ENCODE data around the gene TFRC. TPM values are rescaled to one million over a fixed set of nuclear protein-coding genes. Genes with fewer than 3 reads are reported as not detected.

TFRC gene
- total RNA-seq, 1 experiment from 2014 or later = 261 TPM

- H4K20me1 ChIP-seq (ENCODE audit: insufficient read depth) = no peaks in the 10 kb centered on the region
- no peaks in the 10 kb centered on the region for H3K79me2 ChIP-seq (ENCODE audit: insufficient read depth, low read length)
- no TSS peak for BruUV-seq (replicated peaks)
- H3K9me2 ChIP-seq (ENCODE audit: insufficient read depth) = no peaks in the 10 kb centered on the region
- no peak for DNase-seq (ENCODE audit: low read depth, low spot score)
- no peaks in the 10 kb centered on the region for H3K9me3 ChIP-seq (ENCODE audit: control insufficient read depth in 1 of 2, insufficient read depth in 1 of 2, low read depth in 1 of 2, low read length in 2 of 2)
- ChIA-PET RAD21 (ENCODE audit: low non-redundant PET in 1 of 2, low total read pairs in 2 of 2, uncharacterized antibody in 2 of 2, unreplicated experiment in 2 of 2) (no interaction called here), CTCF (no interaction called here), POLR2A (no interaction called here)
- TF ChIP-seq YY1 (IDR thresholded peaks at IDR 0.05; ENCODE audit: extremely low read depth, insufficient replicate concordance, low read depth, low read length) = no peak
- no peak for TF ChIP-seq POLR2AphosphoS5 (IDR thresholded peaks at IDR 0.05; ENCODE audit: low read depth, low read length)
- no peak for TF ChIP-seq ZNF274 (IDR thresholded peaks at IDR 0.05; ENCODE audit: low read depth, low read length)
- TF ChIP-seq CEBPB (IDR thresholded peaks at IDR 0.05; ENCODE audit: low read depth) = no peak
- no peak for TF ChIP-seq MAX (IDR thresholded peaks at IDR 0.05)
- H3K36me3 ChIP-seq (ENCODE audit: control insufficient read depth in 1 of 2, insufficient read depth in 2 of 2, low read length in 2 of 2) = no peaks in the 10 kb centered on the region
- no peak overlapping the region for H2AFZ ChIP-seq (ENCODE audit: low read depth, low read length, poor library complexity, severe bottlenecking)
- no peaks in the 10 kb centered on the region for H3K4me1 ChIP-seq (ENCODE audit: control insufficient read depth in 1 of 2, insufficient read depth in 2 of 2, low read length in 2 of 2)
- H3K27ac ChIP-seq (ENCODE audit: low read depth, low read length) = no peak overlapping the region
- no peak overlapping the region for H3K9ac ChIP-seq (ENCODE audit: low read length)
- ATAC-seq = no peak
- H3K4me2 ChIP-seq (ENCODE audit: low read length) = no peak overlapping the region
- no peaks in the 10 kb centered on the region for H3K27me3 ChIP-seq (ENCODE audit: insufficient read depth, low read length)
- H3K4me3 ChIP-seq (replicated peaks in 1 of 2; ENCODE audit: low read depth in 1 of 2, low read length in 2 of 2) = no peak overlapping the region
- intact Hi-C loops (cut with micrococcal nuclease) = no loop called here
These were observed 38.5 kb upstream of the TFRC start for GRCh38 chr3:196120291-196120951.

DNA sequence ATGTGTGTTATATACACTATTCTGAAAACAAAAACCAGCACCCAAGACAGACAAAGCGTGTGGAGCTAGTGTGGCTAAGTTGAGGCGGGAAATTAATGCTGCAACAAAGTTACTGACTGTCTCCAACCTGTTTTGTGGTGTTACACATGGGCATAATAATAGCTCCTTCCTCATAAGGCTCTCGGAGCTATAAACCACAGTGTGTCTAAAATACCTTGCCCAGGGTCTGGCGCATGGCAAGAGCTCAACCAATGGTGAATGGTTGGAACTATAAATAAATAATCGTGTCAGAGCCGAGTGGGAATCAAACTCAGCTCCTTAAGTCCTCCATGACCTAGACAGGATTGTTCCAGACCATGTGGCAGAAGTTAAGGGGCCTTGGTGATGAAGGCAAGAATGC, 35.9 kb upstream of the TFRC start:
- Histone ChIP-seq H2AFZ (ENCODE audit: low read depth, low read length, poor library complexity, severe bottlenecking) (no peak overlapping the region), H3K4me2 (ENCODE audit: low read length) (no peak overlapping the region), H3K9me3 (ENCODE audit: control insufficient read depth in 1 of 2, insufficient read depth in 1 of 2, low read depth in 1 of 2, low read length in 2 of 2) (no peaks in the 10 kb centered on the region), H3K27me3 (ENCODE audit: insufficient read depth, low read length) (no peaks in the 10 kb centered on the region), H3K79me2 (ENCODE audit: insufficient read depth, low read length) (no peaks in the 10 kb centered on the region), H3K4me1 (ENCODE audit: control insufficient read depth in 1 of 2, insufficient read depth in 2 of 2, low read length in 2 of 2) (no peaks in the 10 kb centered on the region), H3K9me2 (ENCODE audit: insufficient read depth) (no peaks in the 10 kb centered on the region), H3K9ac (ENCODE audit: low read length) (no peak overlapping the region), H4K20me1 (ENCODE audit: insufficient read depth) (no peaks in the 10 kb centered on the region), H3K36me3 (ENCODE audit: control insufficient read depth in 1 of 2, insufficient read depth in 2 of 2, low read length in 2 of 2) (no peaks in the 10 kb centered on the region), H3K27ac (ENCODE audit: low read depth, low read length) (no peak overlapping the region), H3K4me3 (replicated peaks in 1 of 2; ENCODE audit: low read depth in 1 of 2, low read length in 2 of 2) (no peak overlapping the region)
- BruUV-seq (replicated peaks) = no TSS peak
- ChIA-PET POLR2A (no interaction called here), RAD21 (ENCODE audit: low non-redundant PET in 1 of 2, low total read pairs in 2 of 2, uncharacterized antibody in 2 of 2, unreplicated experiment in 2 of 2) (no interaction called here), CTCF (no interaction called here)
- no peak for DNase-seq (ENCODE audit: low read depth, low spot score)
- no peak for TF ChIP-seq YY1 (IDR thresholded peaks at IDR 0.05; ENCODE audit: extremely low read depth, insufficient replicate concordance, low read depth, low read length)
- no peak for TF ChIP-seq ELF1 (IDR thresholded peaks at IDR 0.05; ENCODE audit: borderline replicate concordance, low read depth)
- TF ChIP-seq JUND (IDR thresholded peaks at IDR 0.05) = no peak
- TF ChIP-seq ZNF274 (IDR thresholded peaks at IDR 0.05; ENCODE audit: low read depth, low read length) = no peak
- TF ChIP-seq CEBPB (IDR thresholded peaks at IDR 0.05; ENCODE audit: low read depth) = no peak
- no peak for TF ChIP-seq EGR1 (IDR thresholded peaks at IDR 0.05; ENCODE audit: low read depth)
- no peak for TF ChIP-seq SIN3A (IDR thresholded peaks at IDR 0.05; ENCODE audit: low read depth)
- TF ChIP-seq, protein P1, sequence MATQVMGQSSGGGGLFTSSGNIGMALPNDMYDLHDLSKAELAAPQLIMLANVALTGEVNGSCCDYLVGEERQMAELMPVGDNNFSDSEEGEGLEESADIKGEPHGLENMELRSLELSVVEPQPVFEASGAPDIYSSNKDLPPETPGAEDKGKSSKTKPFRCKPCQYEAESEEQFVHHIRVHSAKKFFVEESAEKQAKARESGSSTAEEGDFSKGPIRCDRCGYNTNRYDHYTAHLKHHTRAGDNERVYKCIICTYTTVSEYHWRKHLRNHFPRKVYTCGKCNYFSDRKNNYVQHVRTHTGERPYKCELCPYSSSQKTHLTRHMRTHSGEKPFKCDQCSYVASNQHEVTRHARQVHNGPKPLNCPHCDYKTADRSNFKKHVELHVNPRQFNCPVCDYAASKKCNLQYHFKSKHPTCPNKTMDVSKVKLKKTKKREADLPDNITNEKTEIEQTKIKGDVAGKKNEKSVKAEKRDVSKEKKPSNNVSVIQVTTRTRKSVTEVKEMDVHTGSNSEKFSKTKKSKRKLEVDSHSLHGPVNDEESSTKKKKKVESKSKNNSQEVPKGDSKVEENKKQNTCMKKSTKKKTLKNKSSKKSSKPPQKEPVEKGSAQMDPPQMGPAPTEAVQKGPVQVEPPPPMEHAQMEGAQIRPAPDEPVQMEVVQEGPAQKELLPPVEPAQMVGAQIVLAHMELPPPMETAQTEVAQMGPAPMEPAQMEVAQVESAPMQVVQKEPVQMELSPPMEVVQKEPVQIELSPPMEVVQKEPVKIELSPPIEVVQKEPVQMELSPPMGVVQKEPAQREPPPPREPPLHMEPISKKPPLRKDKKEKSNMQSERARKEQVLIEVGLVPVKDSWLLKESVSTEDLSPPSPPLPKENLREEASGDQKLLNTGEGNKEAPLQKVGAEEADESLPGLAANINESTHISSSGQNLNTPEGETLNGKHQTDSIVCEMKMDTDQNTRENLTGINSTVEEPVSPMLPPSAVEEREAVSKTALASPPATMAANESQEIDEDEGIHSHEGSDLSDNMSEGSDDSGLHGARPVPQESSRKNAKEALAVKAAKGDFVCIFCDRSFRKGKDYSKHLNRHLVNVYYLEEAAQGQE (IDR thresholded peaks at IDR 0.05; ENCODE audit: low read depth) = no peak
- TF ChIP-seq ZFX (IDR thresholded peaks at IDR 0.05) = no peak
- no peak for TF ChIP-seq POLR2A (IDR thresholded peaks at IDR 0.05; ENCODE audit: borderline replicate concordance, extremely low read depth, insufficient read depth, insufficient read length)
- TF ChIP-seq SRF (IDR thresholded peaks at IDR 0.05; ENCODE audit: low read depth) = no peak
- TF ChIP-seq TCF7L2 (IDR thresholded peaks at IDR 0.05; ENCODE audit: borderline replicate concordance, extremely low read depth, insufficient read depth, insufficient read length) = no peak
- TF ChIP-seq FOSL1 (IDR thresholded peaks at IDR 0.05; ENCODE audit: low read depth) = no peak
- intact Hi-C loops (cut with micrococcal nuclease) = no loop called here
- ATAC-seq = no peak
